Activated CD4-positive, alpha-beta memory T cell treated with anti-CD3 and anti-CD28 coated beads, Interleukin-2, amount 10 ng/mL, durations not matched to agents 7 days and 5 days (primary cell): ENCODE measurements around the gene C2CD2L. TPM values are rescaled to one million over a fixed set of nuclear protein-coding genes. Genes with fewer than 3 reads are reported as not detected.

Source experiments
- CTCF ChIA-PET: fragments of 350-600 bp; sonication (Branson Sonifier 250); formaldehyde crosslinking; loops from one replicate; lab custom pipeline; 2021; ENCODE audit warnings: antibody characterized with exemption, inconsistent platforms; lab: Charles Lee
- POLR2A ChIA-PET: fragments of 350-600 bp; sonication (Branson Sonifier 250); formaldehyde crosslinking; loops from one replicate; lab custom pipeline; 2021; ENCODE audit warnings: antibody characterized with exemption; lab: Charles Lee
- DNase-seq: peaks from one replicate; pipeline ENCODE4 v3.0.0-alpha.2; 2020
- H3K27ac Mint-ChIP-seq: one replicate; pipeline ENCODE4 v1.8.0; 2021; ENCODE audit warnings: mild to moderate bottlenecking, mixed read lengths
- H3K27me3 Mint-ChIP-seq: one replicate; pipeline ENCODE4 v1.8.0; 2021; ENCODE audit warnings: mixed read lengths
- H3K36me3 Mint-ChIP-seq: one replicate; pipeline ENCODE4 v1.8.0; 2021; ENCODE audit warnings: low read depth, mixed read lengths
- H3K4me1 Mint-ChIP-seq: one replicate; pipeline ENCODE4 v1.8.0; 2021; ENCODE audit warnings: mixed read lengths
- H3K4me3 Mint-ChIP-seq: one replicate; pipeline ENCODE4 v1.8.0; 2021; ENCODE audit warnings: mild to moderate bottlenecking, mixed read lengths
- H3K9me3 Mint-ChIP-seq: one replicate; pipeline ENCODE4 v1.8.0; 2021; ENCODE audit warnings: mixed read lengths
- total RNA-seq, 2 experiments: library from RNA; stranded (reverse); gene quantifications; one replicate each; pipeline ENCODE4 v1.2.3, GENCODE V29; 2021

The C2CD2L gene
- total RNA-seq, 2 experiments from 2014 or later: 28.5 to 29.2 TPM

GRCh38 chr11:119145551-119145950 lies 38.4 kb downstream of the C2CD2L start:
- Mint-ChIP-seq H3K27me3 (peaks cover 55% of the 10 kb centered on the region), H3K4me1 (peaks cover 2% of the 10 kb centered on the region), H3K27ac (no peak overlapping the region), H3K4me3 (no peak overlapping the region), H3K36me3 (no peaks in the 10 kb centered on the region), H3K9me3 (no peaks in the 10 kb centered on the region)
- POLR2A ChIA-PET: interaction anchor here (1.4 kb wide), 1 partner anchor 51 kb away, joined by 7 read pairs; a partner anchor contains a TSS
- DNase-seq: no peak
- CTCF ChIA-PET: interaction anchor here (0.8 to 1.3 kb wide), 6 partner anchors 9 to 176 kb away, joined by 3 to 6 read pairs (median 3); partner anchors contain the start of gene HINFP

DNA sequence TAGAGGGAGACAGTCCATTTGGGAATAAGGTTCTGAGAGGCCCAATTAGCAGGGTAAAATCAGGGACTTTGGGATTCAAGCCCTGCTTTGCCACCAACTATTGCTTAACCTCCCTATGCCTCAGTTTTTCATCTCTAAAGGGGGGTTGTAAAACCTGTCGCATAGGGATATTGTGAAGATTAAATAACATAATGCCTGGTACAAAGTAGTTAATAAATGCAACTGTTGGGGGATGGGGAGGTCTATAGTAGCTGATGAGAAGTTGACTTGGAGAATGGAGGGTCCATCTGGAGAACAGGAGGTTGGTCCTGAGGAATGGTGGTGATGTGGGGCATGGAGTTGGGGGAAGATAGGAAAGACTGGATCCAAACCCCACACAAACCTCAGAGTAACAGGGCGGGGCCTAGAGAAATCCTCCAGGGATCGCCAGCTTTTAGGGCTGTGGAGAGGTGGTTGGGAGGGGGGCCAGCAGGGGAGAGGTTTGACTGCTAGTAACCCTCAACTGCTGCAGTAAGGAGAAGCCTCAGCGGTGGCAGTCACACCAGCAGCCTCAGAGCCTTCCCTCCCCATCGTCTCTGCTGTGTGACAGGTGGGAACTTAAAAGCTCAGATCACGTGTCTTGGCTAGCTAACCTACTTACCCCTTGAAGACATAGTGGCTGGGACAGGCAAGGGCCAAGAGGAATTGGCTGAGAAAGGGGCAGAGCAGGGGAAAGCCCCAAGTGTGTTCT lies 40.6 kb downstream of the C2CD2L start:
- no peak overlapping the region for H3K27ac Mint-ChIP-seq
- CTCF ChIA-PET: interaction anchor here (0.6 to 1.4 kb wide), 3 partner anchors 19 to 191 kb away, joined by 3 to 5 read pairs (median 4); no protein-coding TSS in a partner anchor
- peak overlapping the region; percentile 40 for H3K4me3 Mint-ChIP-seq
- peaks cover 65% of the 10 kb centered on the region for H3K27me3 Mint-ChIP-seq
- DNase-seq: no peak
- H3K9me3 Mint-ChIP-seq: no peaks in the 10 kb centered on the region
- H3K36me3 Mint-ChIP-seq: no peaks in the 10 kb centered on the region
- H3K4me1 Mint-ChIP-seq: peaks cover 2% of the 10 kb centered on the region
- POLR2A ChIA-PET: interaction anchor here (1.3 to 1.6 kb wide), 2 partner anchors 40 to 46 kb away, joined by 4 to 6 read pairs; partner anchors contain the start of genes C2CD2L and DPAGT1

DNA sequence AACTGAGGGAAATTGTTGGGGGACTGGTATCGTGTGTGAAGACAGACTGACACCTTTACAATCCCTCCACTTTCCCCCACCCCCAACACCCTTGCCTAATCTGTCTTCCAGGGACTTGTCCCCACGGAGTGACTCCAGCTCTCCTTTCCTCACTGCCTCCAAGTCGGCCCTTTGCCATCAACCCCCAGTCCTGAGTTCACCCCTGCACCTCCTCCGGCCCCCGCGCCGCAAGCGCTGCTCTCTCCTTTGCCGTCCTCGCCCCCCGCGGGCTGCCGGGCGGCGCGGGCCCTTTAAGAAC lies 41.5 kb downstream of the C2CD2L start:
- CTCF ChIA-PET: interaction anchor here (0.6 to 0.8 kb wide), 2 partner anchors 13 to 16 kb away, joined by 3 read pairs; no protein-coding TSS in a partner anchor
- Mint-ChIP-seq H3K9me3 (no peaks in the 10 kb centered on the region), H3K27me3 (peaks cover 62% of the 10 kb centered on the region), H3K4me1 (peaks cover 2% of the 10 kb centered on the region), H3K4me3 (peak overlapping the region; percentile 53), H3K36me3 (no peaks in the 10 kb centered on the region), H3K27ac (no peak overlapping the region)
- no peak for DNase-seq
- POLR2A ChIA-PET: interaction anchor here (0.8 to 2.5 kb wide), 4 partner anchors 21 to 46 kb away, joined by 3 to 11 read pairs (median 5); partner anchors contain the start of genes C2CD2L, DPAGT1 and NLRX1

DNA sequence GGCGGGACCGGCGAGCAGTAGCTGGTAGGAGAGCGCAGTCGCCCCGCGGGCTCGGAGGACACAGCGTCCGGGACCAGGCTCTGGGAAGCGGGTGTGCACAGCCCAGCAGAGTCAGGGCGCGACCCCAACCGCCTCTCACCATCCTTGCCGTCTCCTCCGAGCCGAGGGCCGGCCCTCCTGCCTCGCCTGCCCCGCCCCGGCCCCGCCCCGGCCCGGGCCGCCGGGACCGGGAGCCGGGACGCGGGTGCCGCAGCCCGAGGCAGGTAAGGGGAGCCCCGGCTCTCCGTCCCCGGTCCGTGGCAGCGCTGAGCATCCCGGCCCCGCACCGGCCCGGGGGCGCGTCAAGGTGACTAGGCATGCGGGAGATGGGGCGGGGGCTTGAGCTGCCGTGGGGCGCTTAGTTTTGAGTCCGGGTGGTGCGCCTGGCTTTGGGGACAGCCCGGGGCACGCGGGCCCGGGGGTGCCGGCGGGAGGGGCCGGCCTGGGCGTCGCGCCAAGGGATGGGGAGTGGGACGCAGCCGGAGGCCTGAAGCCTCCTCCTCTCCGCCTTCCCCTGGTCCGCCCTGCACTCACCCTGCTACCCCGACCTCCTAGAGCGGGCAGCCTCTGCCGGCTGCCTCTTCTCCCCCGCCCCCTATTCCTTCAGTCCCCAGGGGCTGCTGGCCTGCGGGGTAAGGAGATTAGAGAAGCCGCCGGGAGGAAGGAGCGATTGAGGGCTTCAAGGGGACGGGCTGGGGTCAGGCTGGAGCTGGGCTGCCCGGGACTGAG lies 42.1 kb downstream of the C2CD2L start, which contains the start of gene ABCG4:
Gene ABCG4, plus strand, starts transcription at position 35 of the 768 bp plus-strand sequence. CDS start 914 bp downstream, outside the sequence.
- peaks cover 60% of the 10 kb centered on the region for H3K27me3 Mint-ChIP-seq

DNA sequence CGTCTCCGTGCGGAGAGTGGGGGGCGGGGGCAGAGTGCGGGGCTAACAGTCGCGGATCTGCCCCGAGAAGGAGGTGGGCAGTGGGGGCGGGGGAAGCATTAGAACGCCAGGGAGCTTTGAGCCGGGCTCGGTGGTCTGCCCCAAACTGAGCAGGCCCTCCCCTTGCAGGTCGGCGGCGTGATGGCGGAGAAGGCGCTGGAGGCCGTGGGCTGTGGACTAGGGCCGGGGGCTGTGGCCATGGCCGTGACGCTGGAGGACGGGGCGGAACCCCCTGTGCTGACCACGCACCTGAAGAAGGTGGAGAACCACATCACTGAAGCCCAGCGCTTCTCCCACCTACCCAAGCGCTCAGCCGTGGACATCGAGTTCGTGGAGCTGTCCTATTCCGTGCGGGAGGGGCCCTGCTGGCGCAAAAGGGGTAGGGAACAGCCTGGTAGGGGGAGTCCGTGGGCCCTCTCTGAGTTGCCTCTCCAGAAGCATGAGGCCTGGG lies 42.7 kb downstream of the C2CD2L start:
- Mint-ChIP-seq H3K27me3 (peaks cover 58% of the 10 kb centered on the region), H3K27ac (no peak overlapping the region), H3K9me3 (no peaks in the 10 kb centered on the region), H3K4me3 (peak overlapping the region; percentile 4), H3K36me3 (no peaks in the 10 kb centered on the region), H3K4me1 (peaks cover 2% of the 10 kb centered on the region)
- ChIA-PET CTCF (interaction anchor here (1.6 to 9.0 kb wide), 2 partner anchors 20 to 207 kb away, joined by 4 to 38 read pairs; partner anchors contain the start of gene NLRX1), POLR2A (interaction anchor here (2.5 kb wide), 1 partner anchor 19 kb away, joined by 11 read pairs; the partner anchor contains the start of gene NLRX1)
- DNase-seq: no peak

More for the DNA sequence above, 42.1 kb downstream of the C2CD2L start, which contains the start of gene ABCG4:
- no peak within 1 kb of the TSS for H3K27ac Mint-ChIP-seq
- ChIA-PET CTCF (interaction anchor here (0.6 to 9.0 kb wide), 4 partner anchors 14 to 207 kb away, joined by 3 to 38 read pairs (median 4); partner anchors contain the start of gene NLRX1), POLR2A (interaction anchor here (0.8 to 2.5 kb wide), 4 partner anchors 20 to 47 kb away, joined by 3 to 11 read pairs (median 5); partner anchors contain the start of genes C2CD2L, DPAGT1 and NLRX1)
- peak within 1 kb of the TSS; percentile 53 for H3K4me3 Mint-ChIP-seq
- peaks cover 2% of the 10 kb centered on the region for H3K4me1 Mint-ChIP-seq
- H3K36me3 Mint-ChIP-seq: no peaks in the 10 kb centered on the region
- peak; percentile 29 for DNase-seq
- H3K9me3 Mint-ChIP-seq: no peaks in the 10 kb centered on the region

- ChIA-PET CTCF (interaction anchor here (0.6 to 9.0 kb wide), 2 partner anchors 18 to 172 kb away, joined by 3 to 38 read pairs; partner anchors contain the start of gene NLRX1), POLR2A (interaction anchor here (0.7 to 4.0 kb wide), 5 partner anchors 17 to 116 kb away, joined by 3 to 18 read pairs (median 4); partner anchors contain the start of genes HINFP and NLRX1)
- Mint-ChIP-seq H3K27ac (no peak overlapping the region), H3K36me3 (no peaks in the 10 kb centered on the region), H3K9me3 (no peaks in the 10 kb centered on the region), H3K4me3 (no peak overlapping the region), H3K27me3 (peaks cover 51% of the 10 kb centered on the region), H3K4me1 (peaks cover 2% of the 10 kb centered on the region)
- no peak for DNase-seq
Measured at GRCh38 chr11:119152043-119152442, 44.9 kb downstream of the C2CD2L start.

DNA sequence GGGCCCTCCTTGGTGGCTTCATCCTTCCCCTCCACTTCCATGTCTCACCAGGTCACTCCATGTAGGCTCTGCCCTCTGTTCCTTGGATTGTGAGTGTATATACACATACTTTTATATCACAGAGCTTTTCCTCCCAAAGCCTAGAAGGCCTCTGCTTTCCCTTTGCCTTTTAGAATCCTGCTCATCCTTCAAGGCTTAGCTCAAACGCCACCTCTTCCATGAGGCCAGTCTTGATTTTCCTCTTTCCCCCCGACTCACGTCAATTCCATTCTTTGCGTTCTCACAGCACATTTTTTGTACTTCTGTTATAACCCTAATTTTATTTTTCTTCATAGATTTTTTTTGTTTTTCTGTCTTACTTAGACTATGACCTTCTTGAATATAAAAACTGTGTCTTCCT lies 45.5 kb downstream of the C2CD2L start:
- Mint-ChIP-seq H3K27ac (no peak overlapping the region), H3K36me3 (no peaks in the 10 kb centered on the region), H3K27me3 (peaks cover 46% of the 10 kb centered on the region), H3K9me3 (no peaks in the 10 kb centered on the region), H3K4me3 (no peak overlapping the region), H3K4me1 (peaks cover 2% of the 10 kb centered on the region)
- DNase-seq: no peak
- ChIA-PET CTCF (interaction anchor here (0.7 to 9.0 kb wide), 2 partner anchors 17 to 44 kb away, joined by 3 to 38 read pairs; partner anchors contain the start of gene NLRX1), POLR2A (interaction anchor here (1.0 to 4.0 kb wide), 3 partner anchors 16 to 31 kb away, joined by 3 to 18 read pairs (median 4); partner anchors contain the start of genes HINFP and NLRX1)

DNA sequence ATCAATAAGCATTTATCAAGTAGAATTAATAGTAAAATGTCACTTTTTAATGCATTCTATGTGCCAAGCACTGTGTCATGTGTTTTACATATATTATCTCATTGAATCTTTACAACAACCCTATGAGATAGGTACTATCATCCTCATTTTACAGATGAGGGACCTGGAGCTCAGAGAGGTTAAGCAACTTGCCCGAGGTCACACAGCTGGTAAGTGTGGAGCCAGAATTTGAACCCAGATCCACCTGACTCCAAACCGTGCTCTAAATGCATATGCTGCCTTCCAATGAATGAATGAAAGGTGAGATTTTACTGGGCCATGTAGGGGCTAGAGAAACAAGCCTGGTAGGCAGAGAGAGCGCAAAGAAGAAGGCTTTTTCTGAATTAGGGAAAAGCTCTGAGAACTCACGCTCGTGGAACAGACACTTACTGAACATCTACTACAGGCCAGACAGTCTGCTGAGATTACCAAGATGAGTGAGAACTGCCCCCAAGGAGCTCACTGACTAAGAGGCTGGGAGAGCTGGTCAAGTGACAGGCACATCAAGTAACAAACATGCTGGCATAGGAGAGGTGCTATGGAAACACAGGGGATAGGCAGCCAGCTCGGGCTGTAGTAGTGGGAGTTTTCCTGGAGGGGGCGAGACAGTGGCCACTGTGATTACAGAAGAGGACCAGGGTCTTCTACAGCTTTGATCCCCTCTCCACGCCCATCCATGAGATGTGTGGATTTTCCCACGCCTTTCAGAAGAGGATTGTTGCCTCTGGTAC lies 46.1 kb downstream of the C2CD2L start:
- CTCF ChIA-PET: interaction anchor here (0.7 to 9.0 kb wide), 3 partner anchors 16 to 43 kb away, joined by 3 to 38 read pairs (median 4); partner anchors contain the start of gene NLRX1
- H3K36me3 Mint-ChIP-seq: no peaks in the 10 kb centered on the region
- peaks cover 39% of the 10 kb centered on the region for H3K27me3 Mint-ChIP-seq
- POLR2A ChIA-PET: interaction anchor here (0.7 to 4.0 kb wide), 2 partner anchors 14 to 16 kb away, joined by 3 to 18 read pairs; partner anchors contain the start of gene NLRX1
- H3K4me3 Mint-ChIP-seq: no peak overlapping the region
- H3K27ac Mint-ChIP-seq: no peak overlapping the region
- H3K4me1 Mint-ChIP-seq: no peaks in the 10 kb centered on the region
- no peak for DNase-seq
- no peaks in the 10 kb centered on the region for H3K9me3 Mint-ChIP-seq

DNA sequence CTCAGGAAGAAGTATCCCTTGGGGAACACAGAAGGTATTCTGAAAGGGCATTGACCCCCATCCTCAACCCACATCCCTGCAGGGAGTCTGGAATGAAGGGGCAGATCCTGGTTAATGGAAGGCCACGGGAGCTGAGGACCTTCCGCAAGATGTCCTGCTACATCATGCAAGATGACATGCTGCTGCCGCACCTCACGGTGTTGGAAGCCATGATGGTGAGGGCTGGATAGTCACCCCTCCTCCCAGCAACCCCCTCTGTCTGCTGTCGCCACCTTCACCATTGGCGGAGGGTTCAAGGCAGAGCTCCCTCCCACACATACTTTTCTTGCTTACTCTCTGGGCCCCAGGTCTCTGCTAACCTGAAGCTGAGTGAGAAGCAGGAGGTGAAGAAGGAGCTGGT lies 47.0 kb downstream of the C2CD2L start:
- Mint-ChIP-seq H3K36me3 (no peaks in the 10 kb centered on the region), H3K27ac (no peak overlapping the region), H3K27me3 (peaks cover 34% of the 10 kb centered on the region), H3K9me3 (no peaks in the 10 kb centered on the region), H3K4me3 (no peak overlapping the region), H3K4me1 (no peaks in the 10 kb centered on the region)
- ChIA-PET POLR2A (interaction anchor here (0.8 to 4.0 kb wide), 2 partner anchors 15 to 18 kb away, joined by 3 to 18 read pairs; partner anchors contain the start of gene NLRX1), CTCF (interaction anchor here (0.5 to 9.0 kb wide), 4 partner anchors 8 to 186 kb away, joined by 3 to 38 read pairs (median 4); partner anchors contain the start of genes C1QTNF5 and NLRX1)
- DNase-seq: no peak

GRCh38 chr11:119155733-119156492 lies 48.8 kb downstream of the C2CD2L start:
- H3K4me3 Mint-ChIP-seq: no peak overlapping the region

More at GRCh38 chr11:119155733-119156492, 48.8 kb downstream of the C2CD2L start:
- DNase-seq: no peak
- H3K27me3 Mint-ChIP-seq: peaks cover 20% of the 10 kb centered on the region
- H3K27ac Mint-ChIP-seq: no peak overlapping the region
- H3K9me3 Mint-ChIP-seq: no peaks in the 10 kb centered on the region
- no peaks in the 10 kb centered on the region for H3K36me3 Mint-ChIP-seq
- POLR2A ChIA-PET: interaction anchor here (0.7 to 1.4 kb wide), 2 partner anchors 13 to 107 kb away, joined by 3 read pairs; no protein-coding TSS in a partner anchor
- CTCF ChIA-PET: interaction anchor here (0.7 to 9.0 kb wide), 4 partner anchors 9 to 21 kb away, joined by 3 to 38 read pairs (median 4); partner anchors contain the start of gene NLRX1
- H3K4me1 Mint-ChIP-seq: no peaks in the 10 kb centered on the region
